Panc1 (cell line): ENCODE results near the gene COQ9.
"Not testable (repeated sequence)": the region's sequence is repeated elsewhere in the genome, so short reads cannot be mapped to it uniquely, and the experiment has no call there.

Experiments used
- POLR2AphosphoS5 ChIP-seq: IDR thresholded peaks from 2 replicates; pipeline ENCODE4 v1.6.1; 2012; ENCODE audit warnings: mild to moderate bottlenecking, low read depth, low read length, moderate library complexity
- TF ChIP-seq, protein P1 (sequence below): fragments of 450-650 bp; IDR thresholded peaks from 2 replicates; pipeline ENCODE4 v1.5.1; 2017; ENCODE audit warnings: mild to moderate bottlenecking

DNA sequence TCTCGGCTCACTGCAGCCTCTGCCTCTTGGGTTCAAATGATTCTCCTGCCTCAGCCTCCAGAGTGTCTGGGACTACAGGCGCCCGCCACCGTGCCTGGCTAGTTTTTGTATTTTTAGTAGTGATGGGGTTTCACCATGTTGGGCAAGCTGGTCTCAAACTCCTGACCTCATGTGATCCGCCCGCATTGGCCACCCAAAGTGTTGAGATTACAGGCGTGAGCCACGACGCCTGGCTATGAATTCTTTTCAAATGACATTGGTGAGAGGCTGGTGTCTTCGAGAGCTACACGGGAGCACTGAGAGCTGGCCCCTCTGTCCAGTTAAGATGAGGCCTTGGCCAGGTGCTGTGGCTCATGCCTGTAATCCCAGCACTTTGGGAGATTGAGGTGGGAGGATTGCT, 52.7 kb downstream of the COQ9 start:
- TF ChIP-seq, protein P1, sequence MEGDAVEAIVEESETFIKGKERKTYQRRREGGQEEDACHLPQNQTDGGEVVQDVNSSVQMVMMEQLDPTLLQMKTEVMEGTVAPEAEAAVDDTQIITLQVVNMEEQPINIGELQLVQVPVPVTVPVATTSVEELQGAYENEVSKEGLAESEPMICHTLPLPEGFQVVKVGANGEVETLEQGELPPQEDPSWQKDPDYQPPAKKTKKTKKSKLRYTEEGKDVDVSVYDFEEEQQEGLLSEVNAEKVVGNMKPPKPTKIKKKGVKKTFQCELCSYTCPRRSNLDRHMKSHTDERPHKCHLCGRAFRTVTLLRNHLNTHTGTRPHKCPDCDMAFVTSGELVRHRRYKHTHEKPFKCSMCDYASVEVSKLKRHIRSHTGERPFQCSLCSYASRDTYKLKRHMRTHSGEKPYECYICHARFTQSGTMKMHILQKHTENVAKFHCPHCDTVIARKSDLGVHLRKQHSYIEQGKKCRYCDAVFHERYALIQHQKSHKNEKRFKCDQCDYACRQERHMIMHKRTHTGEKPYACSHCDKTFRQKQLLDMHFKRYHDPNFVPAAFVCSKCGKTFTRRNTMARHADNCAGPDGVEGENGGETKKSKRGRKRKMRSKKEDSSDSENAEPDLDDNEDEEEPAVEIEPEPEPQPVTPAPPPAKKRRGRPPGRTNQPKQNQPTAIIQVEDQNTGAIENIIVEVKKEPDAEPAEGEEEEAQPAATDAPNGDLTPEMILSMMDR = not testable (repeated sequence)
- not testable (repeated sequence) for TF ChIP-seq POLR2AphosphoS5
